H4 (cell line): ENCODE results near the gene BZW1. TPM values are rescaled to one million over a fixed set of nuclear protein-coding genes. Genes with fewer than 3 reads are reported as not detected.
"Not testable (repeated sequence)": the region's sequence is repeated elsewhere in the genome, so short reads cannot be mapped to it uniquely, and the experiment has no call there.

Experiments used
- DNase-seq: peaks from one replicate; pipeline ENCODE4 v3.0.0-alpha.2; 2015; ENCODE audit warnings: low spot score
- total RNA-seq: library from RNA; depleted of rRNA; stranded (reverse); fragments of >200 nt; shearing (Covaris generic); gene quantifications from 2 replicates; pipeline ENCODE4 v1.2.3, GENCODE V29; 2014

Gene BZW1
- total RNA-seq, 1 experiment from 2014 or later, result 428 TPM

GRCh38 chr2:200791905-200792304, 19.8 kb upstream of the BZW1 start:
- no peak for DNase-seq

- DNase-seq, result no peak
These were observed 17.6 kb upstream of the BZW1 start for GRCh38 chr2:200794143-200794542.

GRCh38 chr2:200795028-200795440, 16.7 kb upstream of the BZW1 start:
- DNase-seq, result no peak

GRCh38 chr2:200796561-200796960, 15.1 kb upstream of the BZW1 start:
- no peak for DNase-seq

GRCh38 chr2:200797242-200797770, 14.4 kb upstream of the BZW1 start:
- no peak for DNase-seq

- no peak for DNase-seq
These were observed 13.2 kb upstream of the BZW1 start for GRCh38 chr2:200798514-200798913.

- DNase-seq, result no peak
These were observed 11.3 kb upstream of the BZW1 start for GRCh38 chr2:200800458-200800857.

- DNase-seq, result not testable (repeated sequence)
These were observed 10.3 kb upstream of the BZW1 start for GRCh38 chr2:200801431-200801830.

- DNase-seq, result no peak
These were observed 2.0 kb upstream of the BZW1 start for GRCh38 chr2:200809506-200810251.

- DNase-seq, result no peak
These were observed 1.3 kb upstream of the BZW1 start for GRCh38 chr2:200810252-200810997.

GRCh38 chr2:200810998-200811332, 745 bp upstream of the BZW1 start:
- no peak for DNase-seq

- DNase-seq, result peak; percentile 48
These were observed 662 bp downstream of the BZW1 start for GRCh38 chr2:200812122-200813022.

GRCh38 chr2:200814276-200814815, 2.6 kb downstream of the BZW1 start:
- no peak for DNase-seq

GRCh38 chr2:200814917-200815316, 3.2 kb downstream of the BZW1 start:
- DNase-seq, result no peak

GRCh38 chr2:200818732-200819131, 7.0 kb downstream of the BZW1 start:
- not testable (repeated sequence) for DNase-seq

GRCh38 chr2:200820573-200821234, 9.0 kb downstream of the BZW1 start:
- no peak for DNase-seq

GRCh38 chr2:200821686-200822245, 10.1 kb downstream of the BZW1 start:
- no peak for DNase-seq

- no peak for DNase-seq
These were observed 16.4 kb downstream of the BZW1 start for GRCh38 chr2:200828104-200828503.

GRCh38 chr2:200828572-200829257, 17.0 kb downstream of the BZW1 start:
- no peak for DNase-seq

- DNase-seq, result no peak
These were observed 17.5 kb downstream of the BZW1 start for GRCh38 chr2:200829258-200829655.
